ENCODE results near the gene MEGF6. TPM values are rescaled to one million over a fixed set of nuclear protein-coding genes. Genes with fewer than 3 reads are reported as not detected.

The MEGF6 gene
- total and polyA plus RNA-seq, 2 donors (not counting 3 experiments of a cell fraction or from before 2014, with no cell fraction given): 22.5 to 63.7 TPM

DNA sequence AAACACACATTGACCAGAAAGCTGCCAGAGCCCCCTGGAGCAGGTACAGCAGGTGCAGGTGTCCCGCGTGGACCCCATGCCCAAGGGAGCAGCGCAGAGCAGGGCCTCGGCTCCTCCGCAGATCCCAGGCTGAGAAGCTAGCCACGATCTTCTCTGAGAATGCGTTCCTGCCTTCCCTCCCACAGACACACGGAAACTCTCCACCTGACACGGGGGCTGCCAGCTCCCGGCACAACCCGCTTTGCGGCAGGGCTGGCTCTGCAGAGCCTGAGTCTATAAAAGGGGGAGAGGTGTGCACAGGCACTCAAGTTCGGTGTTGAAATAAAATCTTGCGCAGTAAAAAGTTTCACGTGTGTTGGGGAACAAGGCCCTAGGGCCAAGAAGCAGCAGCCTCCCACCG is 9.6 kb downstream of the MEGF6 start:
- H3K9me1 ChIP-seq (replicated peaks; ENCODE audit: control insufficient read depth, extremely low read depth, insufficient read depth, low read length): no peaks in the 10 kb centered on the region
- H3K4me2 ChIP-seq (ENCODE audit: insufficient read depth, low read length): no peak overlapping the region
- no peak overlapping the region for H2AFZ ChIP-seq (ENCODE audit: low read depth, low read length)
- H3K4me3 ChIP-seq (replicated peaks in 1 of 3; ENCODE audit: insufficient read depth in 1 of 3, low read depth in 1 of 3, low read length in 3 of 3): no peak overlapping the region
- no peaks in the 10 kb centered on the region for H3K27me3 ChIP-seq (ENCODE audit: control insufficient read depth in 2 of 2, insufficient read depth in 2 of 2, low read length in 2 of 2)
- DNase-seq (ENCODE audit: low read depth, low spot score) (no peak), FAIRE-seq (no peak)
- intact Hi-C loops (cut with micrococcal nuclease) (no loop called here), dilution Hi-C loops (cut with MboI; ENCODE audit: extremely low pct_ligation_motif_present, low sequenced_read_pairs) (no loop called here)
- H3K36me3 ChIP-seq (ENCODE audit: control insufficient read depth in 2 of 2, extremely low read depth in 1 of 2, insufficient read depth in 2 of 2, low read length in 2 of 2): no peaks in the 10 kb centered on the region
- ChIA-PET POLR2A (no interaction called here), CTCF (interaction anchor here (1.0 to 1.7 kb wide), 2 partner anchors 13 to 17 kb away, joined by 3 to 7 read pairs; no protein-coding TSS in a partner anchor)
- H3K79me2 ChIP-seq (ENCODE audit: control insufficient read depth, insufficient read depth, low read length): no peaks in the 10 kb centered on the region
- H4K20me1 ChIP-seq (replicated peaks; ENCODE audit: control insufficient read depth, extremely low read depth, insufficient read depth, low read length): no peaks in the 10 kb centered on the region
- no peak overlapping the region for H3K27ac ChIP-seq (ENCODE audit: insufficient read depth, low read depth, low read length)
- no peak overlapping the region for H3K9ac ChIP-seq (replicated peaks; ENCODE audit: extremely low read depth, insufficient read depth, low read length)
- BruUV-seq (replicated peaks): no TSS peak
- TF ChIP-seq POLR2AphosphoS5 (IDR thresholded peaks at IDR 0.05; ENCODE audit: insufficient read depth, low read depth, low read length) (no peak), GATA2 (IDR thresholded peaks at IDR 0.05; ENCODE audit: insufficient read depth, insufficient read length, low read depth, low read length) (no peak), EZH2 (IDR thresholded peaks at IDR 0.05; ENCODE audit: borderline replicate concordance, low read depth, low read length, severe bottlenecking) (no peak), MYC (IDR thresholded peaks at IDR 0.05; ENCODE audit: low read depth, low read length) (no peak), POLR2A (IDR thresholded peaks at IDR 0.05; ENCODE audit: low read depth, low read length) (no peak), FOS (IDR thresholded peaks at IDR 0.05; ENCODE audit: borderline replicate concordance, insufficient read depth, low read length) (no peak), JUN (IDR thresholded peaks at IDR 0.05; ENCODE audit: borderline replicate concordance, insufficient read depth, insufficient read length, low read depth) (no peak)
- TF ChIP-seq, protein P1, sequence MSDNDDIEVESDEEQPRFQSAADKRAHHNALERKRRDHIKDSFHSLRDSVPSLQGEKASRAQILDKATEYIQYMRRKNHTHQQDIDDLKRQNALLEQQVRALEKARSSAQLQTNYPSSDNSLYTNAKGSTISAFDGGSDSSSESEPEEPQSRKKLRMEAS (IDR thresholded peaks at IDR 0.05; ENCODE audit: insufficient read depth, insufficient read length): no peak
- TF ChIP-seq, protein P2, sequence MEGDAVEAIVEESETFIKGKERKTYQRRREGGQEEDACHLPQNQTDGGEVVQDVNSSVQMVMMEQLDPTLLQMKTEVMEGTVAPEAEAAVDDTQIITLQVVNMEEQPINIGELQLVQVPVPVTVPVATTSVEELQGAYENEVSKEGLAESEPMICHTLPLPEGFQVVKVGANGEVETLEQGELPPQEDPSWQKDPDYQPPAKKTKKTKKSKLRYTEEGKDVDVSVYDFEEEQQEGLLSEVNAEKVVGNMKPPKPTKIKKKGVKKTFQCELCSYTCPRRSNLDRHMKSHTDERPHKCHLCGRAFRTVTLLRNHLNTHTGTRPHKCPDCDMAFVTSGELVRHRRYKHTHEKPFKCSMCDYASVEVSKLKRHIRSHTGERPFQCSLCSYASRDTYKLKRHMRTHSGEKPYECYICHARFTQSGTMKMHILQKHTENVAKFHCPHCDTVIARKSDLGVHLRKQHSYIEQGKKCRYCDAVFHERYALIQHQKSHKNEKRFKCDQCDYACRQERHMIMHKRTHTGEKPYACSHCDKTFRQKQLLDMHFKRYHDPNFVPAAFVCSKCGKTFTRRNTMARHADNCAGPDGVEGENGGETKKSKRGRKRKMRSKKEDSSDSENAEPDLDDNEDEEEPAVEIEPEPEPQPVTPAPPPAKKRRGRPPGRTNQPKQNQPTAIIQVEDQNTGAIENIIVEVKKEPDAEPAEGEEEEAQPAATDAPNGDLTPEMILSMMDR (IDR thresholded peaks at IDR 0.05; ENCODE audit: extremely low read depth in 1 of 2, insufficient read depth in 1 of 2, low read depth in 1 of 2, low read length in 2 of 2): no peak
- H3K9me3 ChIP-seq (replicated peaks; ENCODE audit: control insufficient read depth, insufficient read depth, low read length): no peaks in the 10 kb centered on the region
- peaks cover 3% of the 10 kb centered on the region for H3K4me1 ChIP-seq (ENCODE audit: control insufficient read depth, extremely low read depth, insufficient read depth, low read length)

All from endothelial cell of umbilical vein (primary cell).